ENCODE results near the gene LARP1.

LARP1 gene

GRCh38 chr5:154753792-154754191, 1.4 kb upstream of the LARP1 start:
- peak overlapping the region; percentile 100 for H3K27ac ChIP-seq
- TF ChIP-seq ZFX (IDR thresholded peaks at IDR 0.05) (no peak), CTCF (conservative IDR thresholded peaks at IDR 0.05) (no peak)

- peak overlapping the region; percentile 100 for H3K27ac ChIP-seq
- TF ChIP-seq CTCF (conservative IDR thresholded peaks at IDR 0.05) (peak; percentile 70), ZFX (IDR thresholded peaks at IDR 0.05) (peak; percentile 96)
Measured at GRCh38 chr5:154754460-154755360, 467 bp upstream of the LARP1 start.

GRCh38 chr5:154756009-154756867, 1.1 kb downstream of the LARP1 start:
- H3K27ac ChIP-seq, result peak overlapping the region; percentile 100
- peak; percentile 70 for TF ChIP-seq ZFX (IDR thresholded peaks at IDR 0.05)
- TF ChIP-seq CTCF (conservative IDR thresholded peaks at IDR 0.05), result no peak

- TF ChIP-seq CTCF (conservative IDR thresholded peaks at IDR 0.05) (no peak), ZFX (IDR thresholded peaks at IDR 0.05) (0 out of 2 replicates have a peak, but pooled peaks have one; percentile 2)
- peak overlapping the region; percentile 100 for H3K27ac ChIP-seq
Measured at GRCh38 chr5:154756868-154757813, 2.0 kb downstream of the LARP1 start.

GRCh38 chr5:154757814-154758406, 2.7 kb downstream of the LARP1 start:
- no peak overlapping the region for H3K27ac ChIP-seq
- TF ChIP-seq ZFX (IDR thresholded peaks at IDR 0.05), result no peak
- no peak for TF ChIP-seq CTCF (conservative IDR thresholded peaks at IDR 0.05)

- TF ChIP-seq ZFX (IDR thresholded peaks at IDR 0.05), result no peak
- TF ChIP-seq CTCF (conservative IDR thresholded peaks at IDR 0.05), result no peak
- H3K27ac ChIP-seq, result no peak overlapping the region
Measured at GRCh38 chr5:154758493-154758892, 3.3 kb downstream of the LARP1 start.
